ENCODE data around the gene CASP7.
"Not testable (repeated sequence)": the region's sequence is repeated elsewhere in the genome, so short reads cannot be mapped to it uniquely, and the experiment has no call there.

CASP7 gene

DNA sequence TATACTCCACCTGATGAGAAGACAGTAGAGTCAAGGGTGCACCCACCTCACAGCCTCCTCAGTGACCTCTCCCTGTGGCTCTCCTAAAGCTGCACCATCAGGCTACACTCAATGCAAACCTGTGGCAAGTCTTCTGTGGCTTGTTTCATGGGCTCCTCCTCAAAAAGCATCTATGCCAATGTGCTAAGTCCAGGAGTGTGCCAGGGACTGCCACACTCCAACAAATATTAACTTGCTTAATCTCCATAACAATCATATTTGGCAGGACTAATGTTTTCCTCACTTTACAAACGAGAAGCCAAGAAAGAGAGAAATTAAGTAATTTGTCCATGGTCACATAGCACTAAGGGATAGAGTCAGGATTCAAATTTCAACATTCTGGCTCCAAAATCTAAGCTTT, 27.8 kb upstream of the CASP7 start:
- no peak overlapping the region for H2AFZ ChIP-seq (ENCODE audit: low read depth, low read length)
- H3K4me3 ChIP-seq (ENCODE audit: low read length) = no peak overlapping the region
- no peaks in the 10 kb centered on the region for H3K9me3 ChIP-seq (ENCODE audit: low read length)
- H3K4me1 ChIP-seq (ENCODE audit: insufficient read depth, low read length) = no peaks in the 10 kb centered on the region
- peaks cover 5% of the 10 kb centered on the region for H3K27me3 ChIP-seq (ENCODE audit: insufficient read depth, low read length)
- no peaks in the 10 kb centered on the region for H3K36me3 ChIP-seq (ENCODE audit: insufficient read depth, low read length)

GRCh38 chr10:113652456-113652855, 27.3 kb upstream of the CASP7 start:
- H2AFZ ChIP-seq (ENCODE audit: low read depth, low read length); H3K27me3 ChIP-seq (ENCODE audit: insufficient read depth, low read length); H3K4me1 ChIP-seq (ENCODE audit: insufficient read depth, low read length); H3K36me3 ChIP-seq (ENCODE audit: insufficient read depth, low read length); H3K9me3 ChIP-seq (ENCODE audit: low read length); H3K4me3 ChIP-seq (ENCODE audit: low read length): not testable (repeated sequence)

DNA sequence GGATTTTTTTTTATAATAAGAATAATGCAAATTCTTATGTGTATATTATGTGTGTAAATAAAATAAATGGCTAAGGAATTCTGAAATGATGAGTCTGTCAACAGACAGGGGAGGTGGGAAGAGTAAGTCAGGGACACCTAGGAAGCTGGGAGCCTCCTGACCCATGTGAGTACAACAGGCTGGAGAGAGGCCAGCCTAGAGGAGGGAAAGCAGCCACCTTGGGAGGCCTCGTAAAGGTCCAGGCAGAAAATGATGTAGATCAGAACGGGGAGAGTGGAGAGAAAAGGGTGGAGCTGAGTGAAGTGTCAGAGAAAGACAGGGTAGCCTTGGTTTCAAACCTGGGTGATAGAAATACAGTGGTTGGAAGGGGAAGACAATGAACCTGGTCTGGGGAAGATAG, 22.8 kb upstream of the CASP7 start:
- Histone ChIP-seq H3K27me3 (ENCODE audit: insufficient read depth, low read length) (peaks cover 8% of the 10 kb centered on the region), H3K9me3 (ENCODE audit: low read length) (no peaks in the 10 kb centered on the region), H3K4me1 (ENCODE audit: insufficient read depth, low read length) (no peaks in the 10 kb centered on the region), H3K36me3 (ENCODE audit: insufficient read depth, low read length) (no peaks in the 10 kb centered on the region), H3K4me3 (ENCODE audit: low read length) (no peak overlapping the region), H2AFZ (ENCODE audit: low read depth, low read length) (no peak overlapping the region)

- Histone ChIP-seq H3K36me3 (ENCODE audit: insufficient read depth, low read length) (no peaks in the 10 kb centered on the region), H3K4me3 (ENCODE audit: low read length) (no peak overlapping the region), H3K27me3 (ENCODE audit: insufficient read depth, low read length) (peaks cover 8% of the 10 kb centered on the region), H2AFZ (ENCODE audit: low read depth, low read length) (no peak overlapping the region), H3K9me3 (ENCODE audit: low read length) (no peaks in the 10 kb centered on the region), H3K4me1 (ENCODE audit: insufficient read depth, low read length) (no peaks in the 10 kb centered on the region)
Observed at GRCh38 chr10:113657544-113657943, 22.2 kb upstream of the CASP7 start.

GRCh38 chr10:113661332-113661731, 18.4 kb upstream of the CASP7 start:
- H3K27me3 ChIP-seq (ENCODE audit: insufficient read depth, low read length) = peaks cover 3% of the 10 kb centered on the region
- H3K9me3 ChIP-seq (ENCODE audit: low read length) = no peaks in the 10 kb centered on the region
- H3K4me3 ChIP-seq (ENCODE audit: low read length) = no peak overlapping the region
- H3K36me3 ChIP-seq (ENCODE audit: insufficient read depth, low read length) = no peaks in the 10 kb centered on the region
- no peak overlapping the region for H2AFZ ChIP-seq (ENCODE audit: low read depth, low read length)
- no peaks in the 10 kb centered on the region for H3K4me1 ChIP-seq (ENCODE audit: insufficient read depth, low read length)

DNA sequence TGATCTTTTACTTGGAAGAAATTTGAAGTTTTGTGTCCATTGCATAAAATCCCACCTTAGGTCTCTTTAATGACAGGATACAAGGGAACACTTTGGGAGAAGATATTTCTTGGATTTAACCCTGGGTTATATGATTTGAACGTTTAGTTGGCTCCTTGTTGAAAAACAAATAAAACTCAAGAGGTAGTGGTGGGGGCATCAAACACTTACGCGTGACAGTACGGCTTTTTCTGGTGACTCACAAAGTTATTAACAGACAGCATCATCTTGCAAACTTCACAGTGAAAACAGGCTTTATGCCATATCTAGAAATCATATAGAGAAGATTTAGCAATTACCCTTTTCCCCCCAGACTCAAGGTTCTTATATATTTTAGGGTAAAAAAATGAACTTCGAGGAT, 16.6 kb upstream of the CASP7 start:
- no peaks in the 10 kb centered on the region for H3K9me3 ChIP-seq (ENCODE audit: low read length)
- no peak overlapping the region for H3K4me3 ChIP-seq (ENCODE audit: low read length)
- H3K36me3 ChIP-seq (ENCODE audit: insufficient read depth, low read length) = no peaks in the 10 kb centered on the region
- H3K4me1 ChIP-seq (ENCODE audit: insufficient read depth, low read length) = no peaks in the 10 kb centered on the region
- peaks cover 3% of the 10 kb centered on the region for H3K27me3 ChIP-seq (ENCODE audit: insufficient read depth, low read length)
- no peak overlapping the region for H2AFZ ChIP-seq (ENCODE audit: low read depth, low read length)

GRCh38 chr10:113663908-113664307, 15.8 kb upstream of the CASP7 start, which contains the start of gene NRAP:
NRAP (minus strand) TSS chr10:113664041; CDS start chr10:113663882, 159 bp downstream.
- H3K36me3 ChIP-seq (ENCODE audit: insufficient read depth, low read length) = no peaks in the 10 kb centered on the region
- no peaks in the 10 kb centered on the region for H3K9me3 ChIP-seq (ENCODE audit: low read length)
- no peaks in the 10 kb centered on the region for H3K4me1 ChIP-seq (ENCODE audit: insufficient read depth, low read length)
- H3K4me3 ChIP-seq (ENCODE audit: low read length) = no peak within 1 kb of the TSS
- H2AFZ ChIP-seq (ENCODE audit: low read depth, low read length) = no peak within 1 kb of the TSS
- peaks cover 3% of the 10 kb centered on the region for H3K27me3 ChIP-seq (ENCODE audit: insufficient read depth, low read length)

DNA sequence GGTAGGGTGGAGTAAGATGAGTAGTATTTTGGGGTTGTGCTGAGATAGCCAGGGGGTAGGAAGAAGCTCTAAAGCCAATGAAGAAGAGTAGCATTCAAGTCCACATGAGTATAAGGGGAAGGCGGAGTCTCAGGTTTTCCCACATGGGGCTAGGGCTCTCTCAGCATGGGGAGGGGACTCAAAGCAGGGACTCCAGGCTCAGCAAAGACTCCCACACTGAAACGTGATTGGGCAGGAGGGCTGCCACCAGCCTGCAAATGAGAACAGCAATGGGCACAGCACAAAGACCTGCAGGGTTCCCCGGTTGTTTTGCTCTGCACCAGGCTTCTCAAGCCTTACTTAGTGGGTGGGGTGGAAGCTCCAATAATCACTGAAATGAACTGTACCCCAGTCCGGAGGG, 14.4 kb upstream of the CASP7 start:
- Histone ChIP-seq H3K36me3 (ENCODE audit: insufficient read depth, low read length) (no peaks in the 10 kb centered on the region), H3K9me3 (ENCODE audit: low read length) (no peaks in the 10 kb centered on the region), H3K27me3 (ENCODE audit: insufficient read depth, low read length) (peaks cover 3% of the 10 kb centered on the region)

GRCh38 chr10:113665806-113666354, 13.8 kb upstream of the CASP7 start:
- H3K36me3 ChIP-seq (ENCODE audit: insufficient read depth, low read length) = no peaks in the 10 kb centered on the region
- H2AFZ ChIP-seq (ENCODE audit: low read depth, low read length) = no peak overlapping the region
- H3K9me3 ChIP-seq (ENCODE audit: low read length) = peaks cover 3% of the 10 kb centered on the region
- H3K4me3 ChIP-seq (ENCODE audit: low read length) = no peak overlapping the region
- peaks cover 3% of the 10 kb centered on the region for H3K27me3 ChIP-seq (ENCODE audit: insufficient read depth, low read length)
- no peaks in the 10 kb centered on the region for H3K4me1 ChIP-seq (ENCODE audit: insufficient read depth, low read length)

More for the DNA sequence above, 14.4 kb upstream of the CASP7 start:
- Histone ChIP-seq H2AFZ (ENCODE audit: low read depth, low read length) (no peak overlapping the region), H3K4me1 (ENCODE audit: insufficient read depth, low read length) (no peaks in the 10 kb centered on the region), H3K4me3 (ENCODE audit: low read length) (no peak overlapping the region)

DNA sequence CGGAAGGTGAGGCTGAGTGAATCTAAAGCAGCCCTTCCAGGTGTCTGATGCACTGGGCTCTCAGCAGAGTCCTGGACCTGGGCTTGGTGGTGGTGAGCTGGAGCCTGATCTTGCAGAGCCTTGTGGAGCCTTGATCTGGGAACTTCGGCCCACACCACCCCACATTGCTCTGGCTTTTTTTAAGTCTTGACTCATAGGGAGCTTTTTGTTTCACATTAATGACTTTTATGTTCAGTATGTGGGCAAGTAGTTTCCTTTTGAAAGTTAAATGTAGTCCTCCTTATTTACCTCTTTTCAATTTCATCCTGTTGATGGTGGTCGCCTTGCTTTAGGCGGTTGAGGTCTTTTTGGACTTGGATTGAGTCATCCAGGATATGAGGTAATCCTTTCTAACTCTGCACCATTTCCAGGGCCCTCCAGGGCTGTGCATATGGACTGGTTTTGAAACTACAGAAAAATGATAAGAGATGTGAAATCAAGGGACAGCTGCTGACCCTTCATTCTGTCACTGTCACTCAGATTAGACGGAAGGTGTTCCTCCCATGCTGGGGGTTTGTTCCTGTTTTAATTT, 12.9 kb upstream of the CASP7 start:
- Histone ChIP-seq H3K4me1 (ENCODE audit: insufficient read depth, low read length) (no peaks in the 10 kb centered on the region), H3K9me3 (ENCODE audit: low read length) (peaks cover 3% of the 10 kb centered on the region), H2AFZ (ENCODE audit: low read depth, low read length) (no peak overlapping the region), H3K4me3 (ENCODE audit: low read length) (no peak overlapping the region), H3K36me3 (ENCODE audit: insufficient read depth, low read length) (no peaks in the 10 kb centered on the region), H3K27me3 (ENCODE audit: insufficient read depth, low read length) (no peaks in the 10 kb centered on the region)

DNA sequence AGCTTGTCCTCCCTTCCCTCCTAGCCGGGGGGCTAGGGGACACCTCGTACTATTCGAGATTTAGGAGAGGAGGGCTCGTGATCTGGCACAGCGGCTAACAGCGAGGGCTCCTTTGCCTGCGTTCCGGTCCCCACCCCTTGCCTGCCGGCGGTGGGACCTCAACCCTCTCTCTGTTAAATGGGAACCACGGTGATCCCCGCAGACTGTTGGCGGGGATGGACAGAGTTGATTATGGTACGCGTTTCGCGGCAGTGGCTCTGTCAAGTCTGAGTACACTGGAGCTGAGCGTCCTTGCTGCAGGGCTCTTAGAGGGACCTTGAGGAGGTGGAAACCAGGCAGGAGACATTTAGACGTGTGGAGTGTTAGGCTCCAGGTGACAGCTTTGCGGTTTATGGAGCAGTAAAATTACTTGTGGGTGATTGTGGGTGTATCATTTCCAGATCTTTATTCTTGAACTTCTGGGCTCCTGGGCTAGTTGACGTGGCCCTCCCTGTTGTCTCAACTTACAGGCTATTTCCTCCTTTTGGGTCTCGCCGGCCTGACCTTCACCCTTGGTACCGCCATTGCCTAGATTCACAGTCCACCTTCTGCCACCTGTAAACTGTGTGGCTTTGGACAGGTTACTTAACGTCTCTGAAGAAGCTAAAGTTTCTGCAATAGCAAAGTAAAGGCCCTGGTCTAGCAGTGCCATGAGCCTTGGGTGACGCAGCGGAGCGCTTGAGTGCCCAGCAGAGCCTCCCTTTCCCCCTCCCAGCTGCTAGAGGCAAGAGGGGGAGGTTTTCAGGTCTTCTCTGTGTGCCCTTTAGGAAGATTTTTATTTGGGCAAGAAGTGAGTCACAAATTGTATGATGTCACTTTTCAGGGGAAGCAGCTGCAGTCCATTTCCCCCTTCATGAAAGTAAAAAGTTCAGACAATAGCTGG, 739 bp downstream of the CASP7 start:
- H3K27me3 ChIP-seq (ENCODE audit: insufficient read depth, low read length) = no peaks in the 10 kb centered on the region
- peak overlapping the region; percentile 84 for H3K4me3 ChIP-seq (ENCODE audit: low read length)
- peaks cover 3% of the 10 kb centered on the region for H3K36me3 ChIP-seq (ENCODE audit: insufficient read depth, low read length)
- peaks cover 1% of the 10 kb centered on the region for H3K9me3 ChIP-seq (ENCODE audit: low read length)
- H2AFZ ChIP-seq (ENCODE audit: low read depth, low read length) = peak overlapping the region; percentile 100
- peaks cover 7% of the 10 kb centered on the region for H3K4me1 ChIP-seq (ENCODE audit: insufficient read depth, low read length)

GRCh38 chr10:113681533-113682470, 2.1 kb downstream of the CASP7 start:
- H2AFZ ChIP-seq (ENCODE audit: low read depth, low read length) = no peak overlapping the region
- H3K27me3 ChIP-seq (ENCODE audit: insufficient read depth, low read length) = no peaks in the 10 kb centered on the region
- peaks cover 1% of the 10 kb centered on the region for H3K9me3 ChIP-seq (ENCODE audit: low read length)
- H3K4me3 ChIP-seq (ENCODE audit: low read length) = no peak overlapping the region
- H3K4me1 ChIP-seq (ENCODE audit: insufficient read depth, low read length) = peaks cover 7% of the 10 kb centered on the region
- H3K36me3 ChIP-seq (ENCODE audit: insufficient read depth, low read length) = peaks cover 3% of the 10 kb centered on the region

All from neuron (in vitro differentiated cells).